K562 (cell line): ENCODE results near the gene POM121. TPM values are rescaled to one million over a fixed set of nuclear protein-coding genes. Genes with fewer than 3 reads are reported as not detected.
A peak's percentile ranks its signal among the peaks of the same experiment; 100 is the strongest.
"Not testable (repeated sequence)": the region's sequence is repeated elsewhere in the genome, so short reads cannot be mapped to it uniquely, and the experiment has no call there.

ENCODE experiments used
- E2F6 ChIP-seq, 2 experiments: IDR thresholded peaks; 2 replicates each; pipeline ENCODE4 v1.6.1; 2011; ENCODE audit warnings: borderline replicate concordance in 1 of 2, control low read depth in 1 of 2, low read depth in 1 of 2, low read length in 1 of 2, mild to moderate bottlenecking in 1 of 2, mixed read lengths in 1 of 2, moderate library complexity in 1 of 2; ENCODE audit not compliant: insufficient read depth in 1 of 2, insufficient read length in 1 of 2, poor library complexity in 1 of 2, severe bottlenecking in 1 of 2; ENCODE audit errors: extremely low read depth in 1 of 2
- ELF1 ChIP-seq: fragments of 200-800 bp; sonication (Bioruptor generic); IDR thresholded peaks from 2 replicates; pipeline ENCODE4 v1.6.1; 2016; ENCODE audit warnings: missing genetic modification characterization, missing compliant biosample characterization
- EP300 ChIP-seq: IDR thresholded peaks from 2 replicates; pipeline ENCODE4 v1.6.1; 2012; ENCODE audit warnings: low read length, improper control_type of control experiment
- GABPA ChIP-seq: fragments of 200-800 bp; sonication (Bioruptor generic); conservative IDR thresholded peaks from 2 replicates; pipeline ENCODE4 v1.6.1; 2016; ENCODE audit warnings: low read depth, missing genetic modification characterization, missing compliant biosample characterization
- MAX ChIP-seq: sonication (generic); formaldehyde crosslinking; IDR thresholded peaks from 2 replicates; pipeline ENCODE4 v1.9.0; 2022; ENCODE audit warnings: mild to moderate bottlenecking, missing genetic modification reagents
- MBD2 ChIP-seq: sonication (generic); IDR thresholded peaks from 2 replicates; pipeline ENCODE4 v1.6.1; 2016; ENCODE audit warnings: low read depth, borderline replicate concordance
- TAF9B ChIP-seq: fragments of 450-650 bp; IDR thresholded peaks from 2 replicates; pipeline ENCODE4 v1.6.1; 2018; ENCODE audit warnings: mild to moderate bottlenecking; ENCODE audit not compliant: partially characterized antibody
- ZBTB1 ChIP-seq: sonication (generic); formaldehyde crosslinking; IDR thresholded peaks from 2 replicates; pipeline ENCODE4 v1.8.1; 2023; ENCODE audit warnings: missing genetic modification reagents, low read depth, mild to moderate bottlenecking, borderline replicate concordance
- polyA plus RNA-seq, 8 experiments: library from polyadenylated mRNA; depleted of rRNA in 4 of 8; stranded (reverse) in 5 of 8; unstranded in 3 of 8; fragments of >200 nt; fragmentation: Nextera tagmentation in 2 of 8; fragmentation: Illumina TruSeq in 1 of 8; extraction: Ambion mirVana in 2 of 8; extraction: Trizol in 1 of 8; gene quantifications; 2 replicates each; pipeline versions ENCODE4 v1.2.1 to v1.2.3, GENCODE V29; 2011 to 2014; ENCODE audit warnings: inconsistent platforms in 1 of 8, missing spikeins in 1 of 8
- total RNA-seq, 7 experiments: library from RNA; depleted of rRNA in 6 of 7; stranded (reverse); fragments of >200 nt in 6 of 7; fragmentation: Illumina TruSeq in 2 of 7; extraction: Trizol in 2 of 7; gene quantifications; 2 replicates each; pipeline versions ENCODE4 v1.2.1 to v1.2.3, GENCODE V29; 2011 to 2021; ENCODE audit warnings: low replicate concordance in 1 of 7
- TF ChIP-seq, protein P1 (sequence below): fragments of 450-650 bp; IDR thresholded peaks from 2 replicates; pipeline ENCODE4 v1.6.1; 2016; ENCODE audit warnings: antibody characterized with exemption
- TF ChIP-seq, protein P2 (sequence below), 2 experiments: fragments of 450-650 bp in 1 of 2; sonication (generic) in 1 of 2; formaldehyde crosslinking in 1 of 2; IDR thresholded peaks; 2 replicates each; pipeline versions ENCODE4 v1.7.1 to v1.9.0; 2016 to 2022; ENCODE audit warnings: inconsistent platforms in 1 of 2, mild to moderate bottlenecking in 1 of 2, missing genetic modification reagents in 1 of 2
- TF ChIP-seq, protein P3 (sequence below), 2 experiments: fragments of 450-650 bp; conservative IDR thresholded peaks; 2 replicates each; pipeline ENCODE4 v1.6.1; 2017; ENCODE audit warnings: mild to moderate bottlenecking in 2 of 2, moderate library complexity in 2 of 2

Gene POM121
- total and polyA plus RNA-seq, 9 of the 15 experiments (the other 6 are each of a cell fraction or from before 2014, with no cell fraction given) = 3.6 to 112 (median 12.5) TPM

GRCh38 chr7:72879079-72879736, 45.7 kb upstream of the POM121 start (continued):
- peak; percentile 28; the same call in 1 of the 2 replicates for TF ChIP-seq ZBTB1 (CRISPR knock-in tag)
- peak; percentile 69 for TF ChIP-seq ELF1 (tag)
- TF ChIP-seq, protein P1, sequence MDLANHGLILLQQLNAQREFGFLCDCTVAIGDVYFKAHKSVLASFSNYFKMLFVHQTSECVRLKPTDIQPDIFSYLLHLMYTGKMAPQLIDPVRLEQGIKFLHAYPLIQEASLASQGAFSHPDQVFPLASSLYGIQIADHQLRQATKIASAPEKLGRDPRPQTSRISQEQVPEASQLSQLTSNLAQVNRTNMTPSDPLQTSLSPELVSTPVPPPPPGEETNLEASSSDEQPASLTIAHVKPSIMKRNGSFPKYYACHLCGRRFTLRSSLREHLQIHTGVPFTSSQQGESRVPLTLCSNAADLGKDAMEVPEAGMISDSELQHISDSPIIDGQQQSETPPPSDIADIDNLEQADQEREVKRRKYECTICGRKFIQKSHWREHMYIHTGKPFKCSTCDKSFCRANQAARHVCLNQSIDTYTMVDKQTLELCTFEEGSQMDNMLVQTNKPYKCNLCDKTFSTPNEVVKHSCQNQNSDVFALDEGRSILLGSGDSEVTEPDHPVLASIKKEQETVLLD = peak; percentile 97
- TF ChIP-seq E2F6 (IDR thresholded peaks at IDR 0.05; ENCODE audit: borderline replicate concordance in 1 of 2, extremely low read depth in 1 of 2, insufficient read depth in 1 of 2, insufficient read length in 1 of 2, low read depth in 1 of 2, low read length in 1 of 2, poor library complexity in 1 of 2, severe bottlenecking in 1 of 2) = peak in 1 of 2 experiments; percentile 55
- TF ChIP-seq GABPA = peak; percentile 90
- TF ChIP-seq TAF9B = peak; percentile 61
- peak; percentile 45; the same call in 1 of the 2 replicates for TF ChIP-seq MBD2
- TF ChIP-seq, protein P2, sequence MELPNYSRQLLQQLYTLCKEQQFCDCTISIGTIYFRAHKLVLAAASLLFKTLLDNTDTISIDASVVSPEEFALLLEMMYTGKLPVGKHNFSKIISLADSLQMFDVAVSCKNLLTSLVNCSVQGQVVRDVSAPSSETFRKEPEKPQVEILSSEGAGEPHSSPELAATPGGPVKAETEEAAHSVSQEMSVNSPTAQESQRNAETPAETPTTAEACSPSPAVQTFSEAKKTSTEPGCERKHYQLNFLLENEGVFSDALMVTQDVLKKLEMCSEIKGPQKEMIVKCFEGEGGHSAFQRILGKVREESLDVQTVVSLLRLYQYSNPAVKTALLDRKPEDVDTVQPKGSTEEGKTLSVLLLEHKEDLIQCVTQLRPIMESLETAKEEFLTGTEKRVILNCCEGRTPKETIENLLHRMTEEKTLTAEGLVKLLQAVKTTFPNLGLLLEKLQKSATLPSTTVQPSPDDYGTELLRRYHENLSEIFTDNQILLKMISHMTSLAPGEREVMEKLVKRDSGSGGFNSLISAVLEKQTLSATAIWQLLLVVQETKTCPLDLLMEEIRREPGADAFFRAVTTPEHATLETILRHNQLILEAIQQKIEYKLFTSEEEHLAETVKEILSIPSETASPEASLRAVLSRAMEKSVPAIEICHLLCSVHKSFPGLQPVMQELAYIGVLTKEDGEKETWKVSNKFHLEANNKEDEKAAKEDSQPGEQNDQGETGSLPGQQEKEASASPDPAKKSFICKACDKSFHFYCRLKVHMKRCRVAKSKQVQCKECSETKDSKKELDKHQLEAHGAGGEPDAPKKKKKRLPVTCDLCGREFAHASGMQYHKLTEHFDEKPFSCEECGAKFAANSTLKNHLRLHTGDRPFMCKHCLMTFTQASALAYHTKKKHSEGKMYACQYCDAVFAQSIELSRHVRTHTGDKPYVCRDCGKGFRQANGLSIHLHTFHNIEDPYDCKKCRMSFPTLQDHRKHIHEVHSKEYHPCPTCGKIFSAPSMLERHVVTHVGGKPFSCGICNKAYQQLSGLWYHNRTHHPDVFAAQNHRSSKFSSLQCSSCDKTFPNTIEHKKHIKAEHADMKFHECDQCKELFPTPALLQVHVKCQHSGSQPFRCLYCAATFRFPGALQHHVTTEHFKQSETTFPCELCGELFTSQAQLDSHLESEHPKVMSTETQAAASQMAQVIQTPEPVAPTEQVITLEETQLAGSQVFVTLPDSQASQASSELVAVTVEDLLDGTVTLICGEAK (IDR thresholded peaks at IDR 0.05) = peak; percentile 87
- TF ChIP-seq, protein P2 (CRISPR knock-in tag; IDR thresholded peaks at IDR 0.05) = not testable (repeated sequence)
- TF ChIP-seq MAX = peak; percentile 89
- 0 out of 2 replicates have a peak, but pooled peaks have one; percentile 19 for TF ChIP-seq EP300
- TF ChIP-seq, protein P3, sequence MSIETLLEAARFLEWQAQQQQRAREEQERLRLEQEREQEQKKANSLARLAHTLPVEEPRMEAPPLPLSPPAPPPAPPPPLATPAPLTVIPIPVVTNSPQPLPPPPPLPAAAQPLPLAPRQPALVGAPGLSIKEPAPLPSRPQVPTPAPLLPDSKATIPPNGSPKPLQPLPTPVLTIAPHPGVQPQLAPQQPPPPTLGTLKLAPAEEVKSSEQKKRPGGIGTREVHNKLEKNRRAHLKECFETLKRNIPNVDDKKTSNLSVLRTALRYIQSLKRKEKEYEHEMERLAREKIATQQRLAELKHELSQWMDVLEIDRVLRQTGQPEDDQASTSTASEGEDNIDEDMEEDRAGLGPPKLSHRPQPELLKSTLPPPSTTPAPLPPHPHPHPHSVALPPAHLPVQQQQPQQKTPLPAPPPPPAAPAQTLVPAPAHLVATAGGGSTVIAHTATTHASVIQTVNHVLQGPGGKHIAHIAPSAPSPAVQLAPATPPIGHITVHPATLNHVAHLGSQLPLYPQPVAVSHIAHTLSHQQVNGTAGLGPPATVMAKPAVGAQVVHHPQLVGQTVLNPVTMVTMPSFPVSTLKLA (conservative IDR thresholded peaks at IDR 0.05) = peak; percentile 91 to 92
